IPS-15b (cell line): ENCODE data around the gene ALDOB.

Source experiments
- H3K27me3 ChIP-seq: one replicate; pipeline ENCODE4 v1.6.1; 2013; ENCODE audit warnings: low read length; ENCODE audit not compliant: control insufficient read depth, insufficient read depth
- H3K36me3 ChIP-seq: one replicate; pipeline ENCODE4 v1.6.1; 2013; ENCODE audit warnings: low read length; ENCODE audit not compliant: control insufficient read depth, insufficient read depth
- H3K4me1 ChIP-seq: one replicate; pipeline ENCODE4 v1.6.1; 2013; ENCODE audit warnings: mild to moderate bottlenecking, low read length; ENCODE audit not compliant: control insufficient read depth, insufficient read depth
- H3K4me3 ChIP-seq: one replicate; pipeline ENCODE4 v1.5.1; 2013; ENCODE audit warnings: low read depth, low read length
- H3K9ac ChIP-seq: one replicate; pipeline ENCODE4 v1.6.1; 2013; ENCODE audit warnings: low read depth, mild to moderate bottlenecking, low read length
- H3K9me3 ChIP-seq: one replicate; pipeline ENCODE4 v1.6.1; 2013; ENCODE audit warnings: mild to moderate bottlenecking, low read length; ENCODE audit not compliant: control insufficient read depth, insufficient read depth

ALDOB gene

GRCh38 chr9:101418518-101419430 lies 16.8 kb downstream of the ALDOB start:
- H3K9ac ChIP-seq: no peak overlapping the region
- H3K27me3 ChIP-seq: no peaks in the 10 kb centered on the region
- H3K36me3 ChIP-seq: no peaks in the 10 kb centered on the region
- H3K4me1 ChIP-seq: peaks cover 3% of the 10 kb centered on the region
- no peak overlapping the region for H3K4me3 ChIP-seq
- H3K9me3 ChIP-seq: no peaks in the 10 kb centered on the region

- peaks cover 3% of the 10 kb centered on the region for H3K4me1 ChIP-seq
- no peaks in the 10 kb centered on the region for H3K9me3 ChIP-seq
- H3K27me3 ChIP-seq: no peaks in the 10 kb centered on the region
- H3K4me3 ChIP-seq: no peak overlapping the region
- H3K36me3 ChIP-seq: no peaks in the 10 kb centered on the region
- no peak overlapping the region for H3K9ac ChIP-seq
These were observed 17.6 kb downstream of the ALDOB start for GRCh38 chr9:101417977-101418376.

DNA sequence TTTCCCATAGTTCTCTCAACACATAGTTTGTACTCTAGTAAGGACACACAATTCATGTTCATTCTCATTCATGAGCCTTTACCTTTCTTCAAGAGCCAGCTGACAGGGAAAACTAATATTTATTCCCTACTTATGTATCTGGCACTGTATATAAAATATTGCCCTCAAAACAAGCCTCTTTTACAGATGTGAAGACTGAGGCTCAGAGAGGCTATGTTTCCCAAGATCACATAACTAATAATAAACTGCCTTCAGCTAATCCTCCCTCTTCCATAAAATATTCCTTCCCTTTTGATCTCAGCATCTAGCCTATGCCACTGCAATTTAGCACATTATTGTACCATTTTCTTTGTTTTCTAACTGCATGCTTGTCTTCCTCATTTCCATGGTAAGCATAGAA lies 18.2 kb downstream of the ALDOB start:
- Histone ChIP-seq H3K4me1 (peaks cover 3% of the 10 kb centered on the region), H3K36me3 (no peaks in the 10 kb centered on the region)

GRCh38 chr9:101415578-101415977 lies 20.0 kb downstream of the ALDOB start:
- Histone ChIP-seq H3K9me3 (no peaks in the 10 kb centered on the region), H3K9ac (no peak overlapping the region), H3K4me3 (no peak overlapping the region), H3K27me3 (no peaks in the 10 kb centered on the region), H3K4me1 (no peaks in the 10 kb centered on the region), H3K36me3 (no peaks in the 10 kb centered on the region)

More for the DNA sequence above, 18.2 kb downstream of the ALDOB start:
- no peaks in the 10 kb centered on the region for H3K27me3 ChIP-seq
- H3K9ac ChIP-seq: no peak overlapping the region
- no peaks in the 10 kb centered on the region for H3K9me3 ChIP-seq
- no peak overlapping the region for H3K4me3 ChIP-seq

DNA sequence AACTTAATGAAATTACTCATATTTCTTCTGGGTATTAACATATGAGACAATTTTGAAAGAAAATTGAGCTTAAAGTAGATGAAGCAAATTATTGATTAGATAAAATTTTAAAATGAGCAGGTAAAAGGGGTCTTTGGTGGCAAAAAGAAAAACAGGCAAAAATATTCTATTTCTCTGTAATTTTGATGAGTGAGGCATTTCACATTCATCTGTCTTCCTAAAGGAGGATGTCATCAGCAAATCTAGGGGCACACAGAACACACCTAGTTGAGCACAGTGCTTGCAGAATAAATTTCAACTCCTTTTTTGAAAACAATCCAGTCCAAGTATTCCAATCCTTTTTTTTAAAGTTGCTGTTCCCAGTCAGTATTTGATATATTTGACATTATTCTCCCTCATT lies 20.7 kb downstream of the ALDOB start:
- H3K9me3 ChIP-seq: no peaks in the 10 kb centered on the region
- H3K4me1 ChIP-seq: no peaks in the 10 kb centered on the region
- H3K27me3 ChIP-seq: no peaks in the 10 kb centered on the region
- no peak overlapping the region for H3K9ac ChIP-seq
- H3K4me3 ChIP-seq: no peak overlapping the region
- H3K36me3 ChIP-seq: no peaks in the 10 kb centered on the region

GRCh38 chr9:101409079-101409477 lies 26.5 kb downstream of the ALDOB start:
- no peak overlapping the region for H3K4me3 ChIP-seq

GRCh38 chr9:101408374-101409078 lies 27.0 kb downstream of the ALDOB start:
- H3K9me3 ChIP-seq: peaks cover 12% of the 10 kb centered on the region
- H3K36me3 ChIP-seq: peaks cover 27% of the 10 kb centered on the region

More at GRCh38 chr9:101409079-101409477, 26.5 kb downstream of the ALDOB start:
- Histone ChIP-seq H3K9me3 (peaks cover 12% of the 10 kb centered on the region), H3K27me3 (no peaks in the 10 kb centered on the region), H3K9ac (no peak overlapping the region), H3K36me3 (peaks cover 24% of the 10 kb centered on the region), H3K4me1 (no peaks in the 10 kb centered on the region)

GRCh38 chr9:101403516-101404285 lies 31.9 kb downstream of the ALDOB start:
- peaks cover 6% of the 10 kb centered on the region for H3K9me3 ChIP-seq
- H3K4me3 ChIP-seq: no peak overlapping the region
- H3K36me3 ChIP-seq: peaks cover 36% of the 10 kb centered on the region

More at GRCh38 chr9:101408374-101409078, 27.0 kb downstream of the ALDOB start:
- Histone ChIP-seq H3K27me3 (no peaks in the 10 kb centered on the region), H3K4me3 (no peak overlapping the region), H3K4me1 (no peaks in the 10 kb centered on the region), H3K9ac (no peak overlapping the region)

GRCh38 chr9:101400120-101400519 lies 35.5 kb downstream of the ALDOB start:
- Histone ChIP-seq H3K4me1 (peaks cover 3% of the 10 kb centered on the region), H3K9ac (no peak overlapping the region), H3K36me3 (peaks cover 15% of the 10 kb centered on the region), H3K9me3 (no peaks in the 10 kb centered on the region), H3K27me3 (no peaks in the 10 kb centered on the region), H3K4me3 (no peak overlapping the region)

More at GRCh38 chr9:101403516-101404285, 31.9 kb downstream of the ALDOB start:
- H3K9ac ChIP-seq: no peak overlapping the region
- H3K27me3 ChIP-seq: no peaks in the 10 kb centered on the region
- peaks cover 3% of the 10 kb centered on the region for H3K4me1 ChIP-seq

DNA sequence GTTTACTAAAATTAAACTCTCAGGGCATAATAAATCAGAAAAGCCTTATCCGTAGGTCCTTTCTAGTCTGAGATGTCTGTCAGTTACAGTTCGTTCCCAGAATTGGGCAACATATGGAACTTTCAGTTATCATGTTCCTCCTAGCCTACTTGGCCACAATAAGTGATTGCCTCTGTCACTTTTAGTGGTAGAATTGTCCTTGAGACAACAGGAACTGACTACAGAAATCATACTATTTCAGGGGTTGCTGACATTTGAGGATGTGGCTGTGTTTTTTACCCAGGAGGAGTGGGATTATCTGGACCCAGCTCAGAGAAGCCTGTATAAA lies 36.0 kb downstream of the ALDOB start:
- Histone ChIP-seq H3K27me3 (no peaks in the 10 kb centered on the region), H3K9me3 (no peaks in the 10 kb centered on the region), H3K36me3 (peaks cover 15% of the 10 kb centered on the region), H3K9ac (no peak overlapping the region), H3K4me3 (peak overlapping the region; percentile 99), H3K4me1 (peaks cover 3% of the 10 kb centered on the region)

DNA sequence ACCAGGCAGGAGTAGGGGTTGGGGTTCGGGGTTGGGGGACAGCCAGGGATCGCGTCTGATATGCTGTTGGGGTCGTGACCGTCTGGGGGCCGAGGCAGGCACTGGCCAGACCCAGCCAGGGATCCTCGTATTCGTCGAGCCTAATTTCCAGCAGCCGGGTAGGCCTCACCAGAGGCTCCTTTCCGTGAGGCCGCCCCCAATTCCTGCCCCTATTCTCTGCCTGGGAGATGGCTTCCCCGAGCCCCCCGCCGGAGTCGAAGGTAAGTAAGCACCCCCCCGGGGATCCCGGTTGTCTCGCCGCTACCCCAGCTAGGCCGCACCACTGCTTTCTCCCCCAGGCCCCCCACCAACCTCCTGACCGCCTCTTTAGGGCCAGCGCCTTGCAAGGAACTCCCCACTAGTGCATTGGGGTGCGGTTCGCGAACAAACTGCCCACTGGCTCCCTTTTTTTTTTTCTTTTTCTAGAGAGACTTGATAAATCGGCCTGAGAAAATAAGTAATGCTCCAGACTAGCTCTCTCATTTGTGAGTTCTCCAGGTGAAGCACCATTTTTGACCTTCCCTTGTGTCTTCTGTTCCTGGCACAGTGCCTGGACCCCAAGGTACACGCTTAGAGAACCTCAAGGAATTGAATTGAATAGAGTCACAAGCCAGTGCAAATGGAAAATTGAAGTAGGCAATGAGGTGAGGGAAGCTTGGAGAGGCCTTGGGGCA lies 36.5 kb downstream of the ALDOB start:
- Histone ChIP-seq H3K36me3 (peaks cover 13% of the 10 kb centered on the region), H3K9me3 (no peaks in the 10 kb centered on the region), H3K4me1 (peaks cover 3% of the 10 kb centered on the region), H3K4me3 (peak overlapping the region; percentile 99), H3K9ac (peak overlapping the region; percentile 60), H3K27me3 (no peaks in the 10 kb centered on the region)
